NT2/D1 (cell line): ENCODE results near the gene ZNF337.
"Not testable (repeated sequence)": the region's sequence is repeated elsewhere in the genome, so short reads cannot be mapped to it uniquely, and the experiment has no call there.

Experiments used
- DNase-seq: peaks from one replicate; pipeline ENCODE4 v3.0.0-alpha.2; 2011; ENCODE audit warnings: low read depth, low spot score
- H3K27me3 ChIP-seq: 2 replicates; pipeline ENCODE4 v1.6.0; 2011; ENCODE audit warnings: mild to moderate bottlenecking; ENCODE audit not compliant: insufficient read length, insufficient read depth
- H3K36me3 ChIP-seq: 2 replicates; pipeline ENCODE4 v1.6.1; 2011; ENCODE audit warnings: mild to moderate bottlenecking, low read length, mixed read lengths; ENCODE audit not compliant: insufficient read depth, insufficient read length
- H3K4me1 ChIP-seq: 2 replicates; pipeline ENCODE4 v1.5.1; 2011; ENCODE audit not compliant: insufficient read depth, insufficient read length
- H3K4me3 ChIP-seq: 2 replicates; pipeline ENCODE4 v1.5.1; 2011; ENCODE audit warnings: low read depth; ENCODE audit not compliant: insufficient read length
- H3K9ac ChIP-seq: 2 replicates; pipeline ENCODE4 v1.6.0; 2011; ENCODE audit warnings: low read depth; ENCODE audit not compliant: insufficient read length
- H3K9me3 ChIP-seq: 2 replicates; pipeline ENCODE4 v1.5.1; 2011; ENCODE audit warnings: mild to moderate bottlenecking, low read length; ENCODE audit not compliant: insufficient read depth
- SUZ12 ChIP-seq: IDR thresholded peaks from 2 replicates; pipeline ENCODE4 v1.6.1; 2011; ENCODE audit not compliant: insufficient read length, insufficient read depth; ENCODE audit errors: extremely low read depth
- YY1 ChIP-seq: IDR thresholded peaks from 2 replicates; pipeline ENCODE4 v1.6.1; 2011; ENCODE audit not compliant: insufficient read length, insufficient read depth
- ZNF274 ChIP-seq: IDR thresholded peaks from 2 replicates; pipeline ENCODE4 v1.6.1; 2011; ENCODE audit warnings: mild to moderate bottlenecking, low read depth, low read length

Gene ZNF337

GRCh38 chr20:25643716-25644115, 52.9 kb downstream of the ZNF337 start:
- Histone ChIP-seq H3K4me1 (no peaks in the 10 kb centered on the region), H3K4me3 (no peak overlapping the region), H3K9ac (no peak overlapping the region), H3K36me3 (peaks cover 3% of the 10 kb centered on the region), H3K27me3 (no peaks in the 10 kb centered on the region), H3K9me3 (no peaks in the 10 kb centered on the region)
- DNase-seq = no peak
- no peak for TF ChIP-seq SUZ12
- TF ChIP-seq YY1 = no peak
- TF ChIP-seq ZNF274 = no peak

DNA sequence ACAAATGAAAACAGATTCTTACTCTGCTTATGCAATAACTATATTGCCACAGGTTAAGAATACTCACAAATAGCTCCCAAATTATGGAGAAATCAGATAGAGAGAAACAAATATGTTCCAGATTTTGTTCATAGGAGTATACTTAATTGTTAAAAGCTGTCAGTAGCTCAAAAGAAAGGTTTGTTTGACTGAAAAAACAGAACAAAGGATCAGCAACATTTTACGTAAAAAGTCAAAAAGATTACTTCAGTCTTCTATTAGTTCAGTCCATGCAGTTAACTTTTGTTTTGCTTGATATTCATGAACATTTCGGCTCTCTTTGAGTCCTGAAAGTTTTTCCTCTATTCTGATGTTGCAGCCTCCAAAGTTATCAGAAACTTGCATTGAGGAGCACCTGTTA, 59.4 kb downstream of the ZNF337 start:
- no peak overlapping the region for H3K9ac ChIP-seq
- H3K4me1 ChIP-seq = no peaks in the 10 kb centered on the region
- H3K9me3 ChIP-seq = peaks cover 23% of the 10 kb centered on the region
- no peak for TF ChIP-seq YY1
- no peak for TF ChIP-seq ZNF274
- no peak for TF ChIP-seq SUZ12
- H3K27me3 ChIP-seq = no peaks in the 10 kb centered on the region
- H3K36me3 ChIP-seq = no peaks in the 10 kb centered on the region
- no peak for DNase-seq
- H3K4me3 ChIP-seq = no peak overlapping the region

GRCh38 chr20:25632940-25633790, 63.5 kb downstream of the ZNF337 start:
- no peak for DNase-seq
- Histone ChIP-seq H3K4me3 (no peak overlapping the region), H3K27me3 (no peaks in the 10 kb centered on the region), H3K9me3 (peaks cover 23% of the 10 kb centered on the region), H3K36me3 (no peaks in the 10 kb centered on the region), H3K9ac (no peak overlapping the region), H3K4me1 (no peaks in the 10 kb centered on the region)
- no peak for TF ChIP-seq ZNF274
- no peak for TF ChIP-seq SUZ12
- no peak for TF ChIP-seq YY1

DNA sequence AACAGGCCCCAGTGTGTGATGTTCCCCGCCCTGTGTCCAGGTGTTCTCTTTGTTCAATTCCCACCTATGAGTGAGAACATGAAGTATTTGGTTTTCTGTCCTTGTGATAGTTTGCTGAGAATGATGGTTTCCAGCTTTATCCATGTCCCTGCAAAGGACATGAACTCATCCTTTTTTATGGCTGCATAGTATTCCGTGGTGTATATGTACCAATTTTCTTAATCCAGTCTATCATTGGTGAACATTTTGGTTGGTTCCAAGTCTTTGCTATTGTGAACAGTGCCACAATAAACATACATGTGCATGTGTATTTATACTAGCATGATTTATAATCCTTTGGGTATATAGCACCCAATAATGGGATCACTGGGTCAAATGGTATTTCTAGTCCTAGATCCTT, 66.0 kb downstream of the ZNF337 start:
- DNase-seq, H3K4me1 ChIP-seq, H3K9ac ChIP-seq, H3K36me3 ChIP-seq, H3K4me3 ChIP-seq, H3K9me3 ChIP-seq, H3K27me3 ChIP-seq: not testable (repeated sequence)

DNA sequence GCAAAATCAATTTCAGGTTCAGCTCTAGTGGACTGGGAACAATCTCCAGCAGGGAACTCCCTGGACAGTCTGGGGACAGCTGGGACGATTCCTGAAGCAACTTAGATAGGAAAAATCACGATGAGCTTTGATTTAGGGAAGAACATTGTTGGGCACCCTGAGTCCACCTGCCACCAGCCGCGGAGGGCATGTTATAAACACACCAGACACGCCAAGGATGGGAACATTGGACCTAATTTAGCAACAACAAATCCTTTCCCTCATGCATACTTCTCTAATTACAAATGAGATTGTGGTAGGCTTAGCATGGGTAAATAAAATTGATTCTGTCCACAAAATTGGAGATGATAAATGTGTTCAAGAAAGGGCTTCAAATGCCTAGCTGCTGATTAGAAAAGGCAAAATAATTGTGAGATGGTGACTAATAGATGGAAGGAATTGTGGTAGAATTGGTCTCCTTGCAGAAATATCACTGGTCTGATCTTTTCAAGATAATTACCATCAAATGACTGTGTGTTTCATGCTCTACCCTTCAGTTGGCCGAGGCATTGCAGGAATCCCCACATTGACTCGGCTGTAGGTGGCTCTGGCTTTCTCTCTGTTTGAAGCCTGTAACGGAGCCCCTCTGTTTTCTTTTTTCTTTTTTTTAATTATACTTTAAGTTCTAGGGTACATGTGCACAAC, 66.7 kb downstream of the ZNF337 start:
- H3K9me3 ChIP-seq = no peaks in the 10 kb centered on the region
- no peaks in the 10 kb centered on the region for H3K4me1 ChIP-seq
- no peak for TF ChIP-seq YY1
- no peak for TF ChIP-seq ZNF274
- TF ChIP-seq SUZ12 = no peak
- H3K4me3 ChIP-seq = no peak overlapping the region
- H3K27me3 ChIP-seq = no peaks in the 10 kb centered on the region
- no peaks in the 10 kb centered on the region for H3K36me3 ChIP-seq
- H3K9ac ChIP-seq = no peak overlapping the region
- DNase-seq = no peak

GRCh38 chr20:25626779-25627178, 69.9 kb downstream of the ZNF337 start:
- Histone ChIP-seq H3K36me3 (no peaks in the 10 kb centered on the region), H3K27me3 (peaks cover 8% of the 10 kb centered on the region), H3K4me1 (no peaks in the 10 kb centered on the region), H3K9me3 (no peaks in the 10 kb centered on the region), H3K9ac (no peak overlapping the region), H3K4me3 (no peak overlapping the region)
- TF ChIP-seq SUZ12 = no peak
- TF ChIP-seq YY1 = no peak
- no peak for TF ChIP-seq ZNF274
- no peak for DNase-seq

- Histone ChIP-seq H3K4me3 (peak overlapping the region; percentile 78), H3K9me3 (no peaks in the 10 kb centered on the region), H3K9ac (peak overlapping the region; percentile 90), H3K4me1 (no peaks in the 10 kb centered on the region), H3K27me3 (peaks cover 8% of the 10 kb centered on the region), H3K36me3 (peaks cover 7% of the 10 kb centered on the region)
- DNase-seq = no peak
- TF ChIP-seq ZNF274 = no peak
- no peak for TF ChIP-seq YY1
- TF ChIP-seq SUZ12 = no peak
Measured at GRCh38 chr20:25624500-25624939, 72.1 kb downstream of the ZNF337 start.
